ENCODE measurements around the gene ITIH6.

DNA sequence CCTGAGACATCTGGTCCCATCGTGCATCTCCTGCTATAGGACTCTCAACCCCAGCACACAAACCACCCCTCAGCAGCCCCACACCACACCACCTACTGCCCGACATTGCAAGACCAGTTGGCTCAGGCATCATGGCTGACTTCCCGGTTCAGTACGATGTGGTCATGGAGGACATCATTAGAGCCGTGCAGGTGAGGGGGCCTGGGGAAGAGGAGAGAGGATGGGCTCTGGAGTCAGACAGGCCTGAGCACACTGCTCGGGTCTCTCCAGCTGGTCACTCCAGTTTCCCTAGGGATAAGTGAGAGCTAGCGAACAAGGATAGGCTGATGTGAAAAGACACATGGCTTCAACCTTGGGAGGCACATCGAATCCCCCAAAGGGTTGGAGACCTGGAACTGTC lies 26.7 kb upstream of the ITIH6 start:
- TF ChIP-seq ELF4 (IDR thresholded peaks at IDR 0.05) (no peak), FOXM1 (IDR thresholded peaks at IDR 0.05; ENCODE audit: borderline replicate concordance) (no peak)
